Muscle layer of colon (tissue), 2 donors: Measurements from ENCODE around the gene POU6F2.

ENCODE experiments used
- H3K27ac ChIP-seq: one replicate; pipeline ENCODE4 v1.7.0; 2013; ENCODE audit warnings: low read depth, mild to moderate bottlenecking, low read length, moderate library complexity
- H3K27me3 ChIP-seq, 2 donors: one replicate each; pipeline ENCODE4 v1.7.0; 2013; ENCODE audit warnings: low read length in 2 of 2, mild to moderate bottlenecking in 2 of 2; ENCODE audit not compliant: insufficient read depth in 2 of 2, control insufficient read depth in 1 of 2
- H3K36me3 ChIP-seq: one replicate; pipeline ENCODE4 v1.7.0; 2013; ENCODE audit warnings: mild to moderate bottlenecking, low read length; ENCODE audit not compliant: insufficient read depth
- H3K4me1 ChIP-seq: one replicate; pipeline ENCODE4 v1.7.0; 2013; ENCODE audit warnings: mild to moderate bottlenecking, low read length; ENCODE audit not compliant: insufficient read depth
- H3K4me3 ChIP-seq, 2 donors: one replicate each; pipeline ENCODE4 v1.7.0; 2013; ENCODE audit warnings: low read length in 2 of 2, low read depth in 1 of 2, mild to moderate bottlenecking in 1 of 2, moderate library complexity in 1 of 2
- H3K9ac ChIP-seq: one replicate; pipeline ENCODE4 v1.7.0; 2013; ENCODE audit warnings: low read length
- H3K9me3 ChIP-seq: one replicate; pipeline ENCODE4 v1.7.0; 2013; ENCODE audit warnings: mild to moderate bottlenecking, low read length
- donor health status: abdominal sarcoma.
- donor health status: Adenocarcinoma of cecum.

Gene POU6F2

DNA sequence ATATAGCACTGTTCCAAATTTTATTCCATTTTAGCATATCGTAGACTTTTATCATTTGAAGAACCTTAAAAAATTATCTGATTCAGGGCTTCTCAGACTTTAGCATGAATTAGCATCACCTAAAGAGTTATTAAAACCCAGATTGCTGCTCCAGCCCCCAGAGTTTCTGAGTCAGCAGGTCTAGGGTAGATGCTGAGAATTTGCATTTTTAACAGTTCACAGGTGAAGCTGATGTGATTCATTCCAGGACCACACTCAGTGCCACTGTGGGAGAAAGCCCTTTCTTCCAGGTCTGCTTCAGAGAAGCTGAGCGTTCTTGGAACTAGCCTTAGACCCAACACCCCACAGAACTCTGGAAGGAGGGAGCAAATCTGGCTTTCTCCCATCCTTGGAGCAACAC is 414.4 kb downstream of the POU6F2 start:
- no peak overlapping the region for H3K27ac ChIP-seq
- H3K36me3 ChIP-seq: no peaks in the 10 kb centered on the region
- H3K9ac ChIP-seq: no peak overlapping the region
- no peaks in the 10 kb centered on the region for H3K4me1 ChIP-seq
- H3K9me3 ChIP-seq: no peaks in the 10 kb centered on the region
- H3K4me3 ChIP-seq: no peak overlapping the region
- H3K27me3 ChIP-seq: no peaks in the 10 kb centered on the region

GRCh38 chr7:39394105-39394680 is 416.5 kb downstream of the POU6F2 start:
- no peak overlapping the region for H3K9ac ChIP-seq
- no peaks in the 10 kb centered on the region for H3K4me1 ChIP-seq
- no peak overlapping the region for H3K27ac ChIP-seq
- H3K4me3 ChIP-seq: no peak overlapping the region
- H3K36me3 ChIP-seq: no peaks in the 10 kb centered on the region
- H3K27me3 ChIP-seq: no peaks in the 10 kb centered on the region
- no peaks in the 10 kb centered on the region for H3K9me3 ChIP-seq

DNA sequence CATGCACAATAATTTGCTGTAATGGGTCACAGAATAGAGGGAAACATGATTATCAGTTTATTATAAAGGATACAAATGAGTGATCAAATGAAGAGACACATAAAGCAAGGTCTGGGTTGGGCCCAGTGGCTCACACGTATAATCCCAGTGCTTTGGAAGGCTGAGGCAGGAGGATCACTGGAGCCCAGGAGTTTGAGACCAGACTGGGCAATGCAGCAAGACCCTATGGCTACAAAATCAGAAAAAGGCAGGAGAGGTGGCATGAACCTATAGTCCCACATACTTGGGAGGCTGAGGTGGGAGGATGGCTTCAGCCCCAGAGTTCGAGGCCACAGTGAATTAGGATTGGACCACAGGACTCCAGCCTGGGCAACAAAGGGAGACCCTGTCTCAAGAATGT is 421.7 kb downstream of the POU6F2 start:
- H3K4me3 ChIP-seq: no peak overlapping the region

DNA sequence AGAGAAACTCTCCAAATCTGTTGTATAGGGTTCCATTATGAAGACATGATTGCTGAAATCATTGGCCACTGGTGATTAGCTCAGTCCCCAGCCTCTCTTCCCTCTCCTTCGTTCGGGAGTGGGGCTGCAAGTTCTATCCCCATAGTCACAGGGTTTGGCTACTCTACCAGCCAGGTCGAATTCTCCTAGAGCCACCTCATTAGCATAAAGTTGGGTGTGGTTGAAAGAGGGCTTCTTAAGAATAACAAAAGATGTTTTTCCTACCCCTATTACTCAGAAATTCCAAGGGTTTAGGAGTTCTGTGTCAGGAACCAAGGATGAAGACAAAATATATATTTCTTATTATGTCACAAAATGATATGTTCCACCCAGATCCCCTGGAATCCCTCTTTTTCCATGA is 422.3 kb downstream of the POU6F2 start:
- Histone ChIP-seq H3K27ac (no peak overlapping the region), H3K9me3 (no peaks in the 10 kb centered on the region), H3K4me1 (no peaks in the 10 kb centered on the region), H3K9ac (no peak overlapping the region), H3K4me3 (no peak overlapping the region), H3K36me3 (no peaks in the 10 kb centered on the region), H3K27me3 (no peaks in the 10 kb centered on the region)

More for the DNA sequence above, 421.7 kb downstream of the POU6F2 start:
- no peak overlapping the region for H3K9ac ChIP-seq
- H3K9me3 ChIP-seq: no peaks in the 10 kb centered on the region
- H3K36me3 ChIP-seq: no peaks in the 10 kb centered on the region
- no peak overlapping the region for H3K27ac ChIP-seq
- H3K4me1 ChIP-seq: no peaks in the 10 kb centered on the region
- no peaks in the 10 kb centered on the region for H3K27me3 ChIP-seq

GRCh38 chr7:39400836-39401235 is 423.1 kb downstream of the POU6F2 start:
- H3K27ac ChIP-seq: no peak overlapping the region
- no peak overlapping the region for H3K9ac ChIP-seq
- H3K9me3 ChIP-seq: no peaks in the 10 kb centered on the region
- H3K36me3 ChIP-seq: no peaks in the 10 kb centered on the region
- no peak overlapping the region for H3K4me3 ChIP-seq
- H3K27me3 ChIP-seq: no peaks in the 10 kb centered on the region
- H3K4me1 ChIP-seq: no peaks in the 10 kb centered on the region

DNA sequence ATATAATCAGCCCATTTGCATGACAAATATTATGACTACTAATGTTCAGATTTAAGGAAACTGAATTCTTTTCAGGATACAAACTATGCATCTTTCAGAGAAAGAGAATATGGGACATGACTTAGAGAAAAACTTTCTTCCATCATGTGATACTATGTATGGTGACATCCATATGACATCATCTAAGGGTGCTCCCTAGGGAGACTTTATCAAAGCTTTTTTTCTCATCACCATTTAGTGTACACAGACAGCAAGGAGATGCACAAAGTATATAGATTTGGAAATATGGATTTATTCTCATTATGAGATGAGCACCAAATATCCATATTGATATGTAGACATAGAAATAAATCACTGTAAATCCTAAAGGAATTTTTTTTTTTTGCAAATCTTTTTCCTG is 424.3 kb downstream of the POU6F2 start:
- Histone ChIP-seq H3K4me3 (no peak overlapping the region), H3K27me3 (no peaks in the 10 kb centered on the region), H3K9ac (no peak overlapping the region), H3K9me3 (no peaks in the 10 kb centered on the region), H3K36me3 (no peaks in the 10 kb centered on the region), H3K4me1 (no peaks in the 10 kb centered on the region), H3K27ac (no peak overlapping the region)

DNA sequence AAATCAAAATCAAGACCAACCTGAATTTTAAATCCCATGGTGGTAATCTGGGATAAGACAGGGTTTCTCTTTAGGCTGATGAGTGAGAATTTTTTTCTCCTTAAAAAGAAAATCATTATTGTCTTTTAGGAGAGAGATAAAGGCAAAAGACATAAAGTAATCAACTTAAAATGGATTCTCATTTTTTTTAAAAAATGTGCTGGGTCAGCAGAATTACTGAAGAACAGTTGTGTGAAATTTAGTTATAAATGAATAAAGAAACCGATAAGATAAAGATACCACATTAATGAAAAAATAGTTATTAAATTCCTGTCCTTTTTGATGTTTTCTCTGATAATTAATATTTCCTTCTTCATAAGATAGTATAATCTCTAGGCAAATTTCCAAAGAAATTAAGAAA is 427.2 kb downstream of the POU6F2 start:
- no peaks in the 10 kb centered on the region for H3K9me3 ChIP-seq
- H3K9ac ChIP-seq: no peak overlapping the region
- H3K36me3 ChIP-seq: no peaks in the 10 kb centered on the region
- no peaks in the 10 kb centered on the region for H3K4me1 ChIP-seq
- no peak overlapping the region for H3K4me3 ChIP-seq
- no peaks in the 10 kb centered on the region for H3K27me3 ChIP-seq
- no peak overlapping the region for H3K27ac ChIP-seq

- H3K4me3 ChIP-seq: no peak overlapping the region
- H3K27ac ChIP-seq: no peak overlapping the region
- no peaks in the 10 kb centered on the region for H3K36me3 ChIP-seq
- H3K4me1 ChIP-seq: no peaks in the 10 kb centered on the region
- H3K9ac ChIP-seq: no peak overlapping the region
- no peaks in the 10 kb centered on the region for H3K27me3 ChIP-seq
- H3K9me3 ChIP-seq: no peaks in the 10 kb centered on the region
Observed at GRCh38 chr7:39405581-39405980, 427.9 kb downstream of the POU6F2 start.

GRCh38 chr7:39406467-39406866 is 428.8 kb downstream of the POU6F2 start:
- no peaks in the 10 kb centered on the region for H3K9me3 ChIP-seq
- H3K27ac ChIP-seq: no peak overlapping the region
- H3K27me3 ChIP-seq: no peaks in the 10 kb centered on the region
- no peaks in the 10 kb centered on the region for H3K4me1 ChIP-seq
- H3K9ac ChIP-seq: no peak overlapping the region
- no peaks in the 10 kb centered on the region for H3K36me3 ChIP-seq
- H3K4me3 ChIP-seq: no peak overlapping the region

- H3K36me3 ChIP-seq: no peaks in the 10 kb centered on the region
- no peaks in the 10 kb centered on the region for H3K27me3 ChIP-seq
- H3K4me3 ChIP-seq: no peak overlapping the region
- no peaks in the 10 kb centered on the region for H3K9me3 ChIP-seq
- H3K9ac ChIP-seq: no peak overlapping the region
- H3K27ac ChIP-seq: no peak overlapping the region
- H3K4me1 ChIP-seq: no peaks in the 10 kb centered on the region
Observed at GRCh38 chr7:39407137-39407536, 429.4 kb downstream of the POU6F2 start.

DNA sequence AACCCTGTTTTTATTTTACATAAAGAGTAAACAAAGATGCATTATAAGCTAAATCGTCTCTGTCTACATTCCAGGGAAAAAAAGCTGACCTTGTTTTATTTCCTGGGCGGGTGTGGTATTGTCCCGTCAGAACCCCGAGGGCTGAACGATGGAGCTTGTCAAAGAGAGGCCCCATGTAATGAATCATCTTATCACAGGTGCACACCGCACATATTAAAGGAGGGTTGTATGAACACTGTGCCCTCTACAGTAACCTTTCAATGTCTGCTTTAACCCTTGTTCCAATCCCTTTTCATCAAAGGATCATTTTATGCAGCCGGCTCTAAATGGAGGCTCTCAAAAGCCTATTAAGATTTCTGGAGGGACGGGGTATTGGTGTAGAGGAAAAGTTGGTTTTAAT is 430.0 kb downstream of the POU6F2 start:
- no peaks in the 10 kb centered on the region for H3K27me3 ChIP-seq
- no peak overlapping the region for H3K4me3 ChIP-seq
- no peaks in the 10 kb centered on the region for H3K9me3 ChIP-seq
- no peak overlapping the region for H3K9ac ChIP-seq
- H3K4me1 ChIP-seq: no peaks in the 10 kb centered on the region
- H3K27ac ChIP-seq: no peak overlapping the region
- no peaks in the 10 kb centered on the region for H3K36me3 ChIP-seq

- no peaks in the 10 kb centered on the region for H3K36me3 ChIP-seq
- no peaks in the 10 kb centered on the region for H3K9me3 ChIP-seq
- no peak overlapping the region for H3K4me3 ChIP-seq
- H3K4me1 ChIP-seq: no peaks in the 10 kb centered on the region
- H3K27ac ChIP-seq: no peak overlapping the region
- no peak overlapping the region for H3K9ac ChIP-seq
- no peaks in the 10 kb centered on the region for H3K27me3 ChIP-seq
Observed at GRCh38 chr7:39408906-39409305, 431.2 kb downstream of the POU6F2 start.
